A549 treated with CpdA at 1 μM for 4 hours (cell line): ENCODE data around the gene RAB3D. TPM values are rescaled to one million over a fixed set of nuclear protein-coding genes. Genes with fewer than 3 reads are reported as not detected.

Experiments used
- total RNA-seq: library from RNA; stranded (reverse); fragments of 200-300 nt; extraction: Qiagen RNA extraction; gene quantifications from 5 replicates; pipeline ENCODE4 v1.2.3, GENCODE V29; 2022; ENCODE audit warnings: low read depth

Gene RAB3D, protein sequence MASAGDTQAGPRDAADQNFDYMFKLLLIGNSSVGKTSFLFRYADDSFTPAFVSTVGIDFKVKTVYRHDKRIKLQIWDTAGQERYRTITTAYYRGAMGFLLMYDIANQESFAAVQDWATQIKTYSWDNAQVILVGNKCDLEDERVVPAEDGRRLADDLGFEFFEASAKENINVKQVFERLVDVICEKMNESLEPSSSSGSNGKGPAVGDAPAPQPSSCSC
- 2.4 to 3.5 TPM (median 3.0 TPM) in 5 replicates for total RNA-seq

DNA sequence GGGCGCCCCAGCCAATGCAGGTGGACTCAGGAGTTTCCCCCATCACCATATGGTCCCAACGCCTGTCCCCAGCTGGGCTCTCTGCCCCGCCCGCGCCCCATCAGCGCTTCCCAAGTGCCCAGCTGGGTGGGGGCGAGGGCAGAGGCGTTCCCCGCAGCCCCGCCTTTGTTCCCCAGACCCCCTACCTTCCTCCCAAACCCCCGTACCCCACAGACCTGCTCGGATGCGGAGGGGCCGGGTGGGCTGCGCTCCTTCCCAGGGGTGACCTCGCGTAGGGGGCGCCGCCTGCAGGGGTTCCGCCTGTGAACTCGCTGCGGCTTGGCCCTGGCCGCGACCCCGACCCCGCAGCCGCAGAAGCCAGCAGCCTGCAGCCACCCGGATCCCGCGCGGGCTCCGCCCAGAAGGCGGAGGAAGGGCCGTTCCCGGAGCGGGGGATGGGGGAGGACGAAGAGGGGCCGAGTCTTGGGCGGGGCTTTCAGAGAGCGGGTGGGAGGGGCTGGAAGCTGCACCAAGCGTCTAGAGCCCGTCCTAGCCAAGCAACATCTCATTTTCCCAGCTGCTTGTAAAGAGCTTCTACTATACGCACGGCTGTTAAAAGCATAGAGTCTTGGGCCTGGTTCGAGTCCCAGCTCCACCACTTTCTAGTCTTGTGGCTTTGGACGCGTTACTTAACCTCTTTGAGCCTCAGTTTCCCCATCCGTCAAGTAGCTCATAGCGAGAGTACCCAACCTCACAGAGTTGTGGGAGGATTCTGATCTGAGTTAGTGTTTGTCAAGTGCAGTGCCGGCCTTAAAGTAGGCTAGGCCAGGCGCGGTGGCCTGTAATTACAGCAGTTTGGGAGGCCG, at the start of gene RAB3D:
RAB3D (minus strand) TSS at position 404 of the 845 bp plus-strand sequence. CDS start 2,258 bp downstream, outside the sequence.

GRCh38 chr19:11374433-11375142, 35.1 kb upstream of the RAB3D start, which contains the start of gene SWSAP1:
Gene SWSAP1, plus strand, starts transcription at chr19:11374666. Its CDS starts 15 bp downstream, at chr19:11374681.

DNA sequence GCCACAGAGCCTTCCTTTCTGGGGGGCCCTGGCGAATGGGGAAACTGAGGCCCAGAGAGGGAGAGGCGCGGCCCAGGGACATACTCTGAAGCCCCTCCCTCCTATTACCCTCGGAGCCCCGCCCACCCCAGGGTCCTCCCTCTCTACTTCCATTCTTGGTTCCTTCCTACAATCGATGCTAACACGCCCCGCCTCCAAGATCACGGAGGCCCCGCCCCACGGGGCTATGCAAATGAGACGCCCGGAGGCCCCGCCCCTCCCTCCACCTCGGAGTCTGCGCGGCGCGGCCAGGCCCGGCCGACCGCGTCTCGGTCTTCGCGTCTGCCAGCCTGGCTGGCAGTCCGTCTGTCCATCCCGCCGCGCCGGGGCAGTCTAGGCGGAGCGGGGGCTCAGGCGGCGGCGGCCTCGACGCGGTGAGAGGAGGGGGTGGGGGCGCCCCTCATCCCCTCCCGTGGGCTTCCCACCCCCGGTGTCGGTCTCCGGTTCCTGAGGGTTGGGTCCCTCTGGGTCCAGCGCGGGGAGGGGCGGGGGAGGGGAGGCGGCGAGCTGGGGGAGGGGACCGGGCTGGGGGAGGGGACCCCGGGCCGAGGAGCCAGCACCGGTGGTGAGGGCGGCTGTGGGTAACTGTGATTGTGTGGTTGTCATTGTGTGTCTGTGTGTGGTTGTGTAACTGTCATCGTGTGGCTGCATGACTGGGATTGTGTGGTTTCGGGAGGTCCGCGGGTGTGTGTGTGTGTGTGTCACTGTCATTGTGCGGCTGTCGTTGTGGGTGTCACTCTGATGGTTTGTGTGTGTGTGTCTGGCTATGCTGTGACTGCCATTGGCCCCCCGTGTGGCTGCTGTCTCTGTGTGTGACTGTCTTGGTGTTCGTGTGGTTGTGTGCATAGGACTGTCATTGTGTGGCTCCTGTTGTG, 16.0 kb upstream of the RAB3D start, which contains the start of gene PLPPR2:
PLPPR2 (plus strand) TSS at position 273 of the 914 bp plus-strand sequence. CDS start 2,242 bp downstream, outside the sequence.

GRCh38 chr19:11346104-11346940, 6.9 kb upstream of the RAB3D start, which contains the start of the genes CCDC159 and TMEM205:
Gene CCDC159, plus strand, starts transcription at chr19:11346519. Its CDS starts 88 bp downstream, at chr19:11346607.
Gene TMEM205, minus strand, starts transcription at chr19:11346268. Its CDS starts 649 bp downstream, at chr19:11345619.

GRCh38 chr19:11295665-11296245, 43.7 kb downstream of the RAB3D start, which contains the start of gene TSPAN16:
Gene TSPAN16, plus strand, starts transcription at chr19:11296160. Its CDS starts 138 bp downstream, at chr19:11296298.

Other genes with a start within 250 kb of the RAB3D start
- gene SPC24, start 183.9 kb downstream of the RAB3D start, total RNA-seq, result 9.8 to 13.8 TPM (median 12.4 TPM) in 5 replicates
- gene KANK2, start 142.1 kb downstream of the RAB3D start, total RNA-seq, result 26.5 to 40.8 TPM (median 35.1 TPM) in 5 replicates
- gene ANGPTL8, start 100.0 kb downstream of the RAB3D start, total RNA-seq, result not detected in 5 replicates
- 7.9 to 10.9 TPM (median 8.3 TPM) in 5 replicates for gene DOCK6, start 77.1 kb downstream of the RAB3D start, total RNA-seq
- gene TSPAN16, start 43.5 kb downstream of the RAB3D start, total RNA-seq, result not detected in 5 replicates
- gene TMEM205, start 6.6 kb upstream of the RAB3D start, total RNA-seq, result 93.6 to 128 TPM (median 112 TPM) in 5 replicates
- 4.3 to 5.6 TPM (median 5.5 TPM) in 5 replicates for gene CCDC159, start 6.9 kb upstream of the RAB3D start, total RNA-seq
- 6.8 to 10.4 TPM (median 10.3 TPM) in 5 replicates for gene PLPPR2, start 15.8 kb upstream of the RAB3D start, total RNA-seq
- 1.3 to 2.7 TPM (median 2.3 TPM) in 5 replicates for gene SWSAP1, start 35.0 kb upstream of the RAB3D start, total RNA-seq
- 3.5 to 5.7 TPM (median 5.1 TPM) in 5 replicates for gene EPOR, start 44.7 kb upstream of the RAB3D start, total RNA-seq
- 1.3 to 2.4 TPM (median 1.8 TPM) in 5 replicates for gene RGL3, start 79.7 kb upstream of the RAB3D start, total RNA-seq
- gene ODAD3, start 95.5 kb upstream of the RAB3D start, total RNA-seq, result 0.87 to 1.4 TPM (median 1.1 TPM) in 5 replicates
- gene PRKCSH, start 96.0 kb upstream of the RAB3D start, total RNA-seq, result 251 to 271 TPM (median 263 TPM) in 5 replicates
- gene ELAVL3, start 141.4 kb upstream of the RAB3D start, total RNA-seq, result 0.07 to 0.19 TPM (median 0.13 TPM) in 4 of 5 replicates, not detected in the other
- 4.1 to 5.9 TPM (median 5.4 TPM) in 5 replicates for gene ZNF653, start 166.2 kb upstream of the RAB3D start, total RNA-seq
- 30.6 to 37.0 TPM (median 32.2 TPM) in 5 replicates for gene ECSIT, start 189.5 kb upstream of the RAB3D start, total RNA-seq
- 0.23 to 0.60 TPM (median 0.53 TPM) in 5 replicates for gene CNN1, start 199.2 kb upstream of the RAB3D start, total RNA-seq
- 91.9 to 124 TPM (median 109 TPM) in 5 replicates for gene ELOF1, start 219.6 kb upstream of the RAB3D start, total RNA-seq
- 0.10 to 0.33 TPM (median 0.24 TPM) in 4 of 5 replicates, not detected in the other for gene ACP5, start 238.0 kb upstream of the RAB3D start, total RNA-seq